ENCODE data around the gene CIB4.

CIB4 gene

GRCh38 chr2:26645762-26646161, 4.6 kb upstream of the CIB4 start:
- peaks cover 2% of the 10 kb centered on the region for H3K27me3 ChIP-seq (replicated peaks; ENCODE audit: control insufficient read depth, insufficient read depth, low read length, poor library complexity, severe bottlenecking)
- no peak overlapping the region for H3K4me3 ChIP-seq (ENCODE audit: insufficient read depth, low read depth, low read length, poor library complexity, severe bottlenecking)
- H3K27ac ChIP-seq (ENCODE audit: insufficient read depth, low read length, poor library complexity, severe bottlenecking), result no peak overlapping the region
- DNase-seq, result no peak
- H3K4me1 ChIP-seq (ENCODE audit: control insufficient read depth, insufficient read depth, low read length, poor library complexity, severe bottlenecking), result no peaks in the 10 kb centered on the region
- H3K36me3 ChIP-seq (ENCODE audit: control insufficient read depth, insufficient read depth, low read length), result no peaks in the 10 kb centered on the region
- no peaks in the 10 kb centered on the region for H3K9me3 ChIP-seq (ENCODE audit: control insufficient read depth, low read length)

GRCh38 chr2:26644188-26644835, 3.1 kb upstream of the CIB4 start:
- Histone ChIP-seq H3K4me1 (ENCODE audit: control insufficient read depth, insufficient read depth, low read length, poor library complexity, severe bottlenecking) (no peaks in the 10 kb centered on the region), H3K9me3 (ENCODE audit: control insufficient read depth, low read length) (no peaks in the 10 kb centered on the region), H3K4me3 (ENCODE audit: insufficient read depth, low read depth, low read length, poor library complexity, severe bottlenecking) (no peak overlapping the region), H3K36me3 (ENCODE audit: control insufficient read depth, insufficient read depth, low read length) (no peaks in the 10 kb centered on the region), H3K27me3 (replicated peaks; ENCODE audit: control insufficient read depth, insufficient read depth, low read length, poor library complexity, severe bottlenecking) (peaks cover 2% of the 10 kb centered on the region), H3K27ac (ENCODE audit: insufficient read depth, low read length, poor library complexity, severe bottlenecking) (no peak overlapping the region)
- no peak for DNase-seq

- Histone ChIP-seq H3K36me3 (ENCODE audit: control insufficient read depth, insufficient read depth, low read length) (no peaks in the 10 kb centered on the region), H3K4me3 (ENCODE audit: insufficient read depth, low read depth, low read length, poor library complexity, severe bottlenecking) (no peak overlapping the region), H3K9me3 (ENCODE audit: control insufficient read depth, low read length) (no peaks in the 10 kb centered on the region), H3K27me3 (replicated peaks; ENCODE audit: control insufficient read depth, insufficient read depth, low read length, poor library complexity, severe bottlenecking) (peaks cover 2% of the 10 kb centered on the region), H3K27ac (ENCODE audit: insufficient read depth, low read length, poor library complexity, severe bottlenecking) (no peak overlapping the region), H3K4me1 (ENCODE audit: control insufficient read depth, insufficient read depth, low read length, poor library complexity, severe bottlenecking) (no peaks in the 10 kb centered on the region)
- DNase-seq, result no peak
These were observed 1.3 kb upstream of the CIB4 start for GRCh38 chr2:26642429-26642828.

GRCh38 chr2:26640331-26640745, 828 bp downstream of the CIB4 start:
- Histone ChIP-seq H3K9me3 (ENCODE audit: control insufficient read depth, low read length) (no peaks in the 10 kb centered on the region), H3K4me3 (ENCODE audit: insufficient read depth, low read depth, low read length, poor library complexity, severe bottlenecking) (no peak overlapping the region), H3K4me1 (ENCODE audit: control insufficient read depth, insufficient read depth, low read length, poor library complexity, severe bottlenecking) (no peaks in the 10 kb centered on the region), H3K27me3 (replicated peaks; ENCODE audit: control insufficient read depth, insufficient read depth, low read length, poor library complexity, severe bottlenecking) (peaks cover 2% of the 10 kb centered on the region), H3K27ac (ENCODE audit: insufficient read depth, low read length, poor library complexity, severe bottlenecking) (no peak overlapping the region), H3K36me3 (ENCODE audit: control insufficient read depth, insufficient read depth, low read length) (no peaks in the 10 kb centered on the region)
- DNase-seq, result no peak

GRCh38 chr2:26639685-26640243, 1.4 kb downstream of the CIB4 start:
- H3K36me3 ChIP-seq (ENCODE audit: control insufficient read depth, insufficient read depth, low read length), result no peaks in the 10 kb centered on the region
- H3K9me3 ChIP-seq (ENCODE audit: control insufficient read depth, low read length), result no peaks in the 10 kb centered on the region
- H3K27me3 ChIP-seq (replicated peaks; ENCODE audit: control insufficient read depth, insufficient read depth, low read length, poor library complexity, severe bottlenecking), result peaks cover 2% of the 10 kb centered on the region
- no peak overlapping the region for H3K4me3 ChIP-seq (ENCODE audit: insufficient read depth, low read depth, low read length, poor library complexity, severe bottlenecking)
- H3K27ac ChIP-seq (ENCODE audit: insufficient read depth, low read length, poor library complexity, severe bottlenecking), result no peak overlapping the region
- H3K4me1 ChIP-seq (ENCODE audit: control insufficient read depth, insufficient read depth, low read length, poor library complexity, severe bottlenecking), result no peaks in the 10 kb centered on the region
- no peak for DNase-seq

GRCh38 chr2:26637811-26638310, 3.3 kb downstream of the CIB4 start:
- DNase-seq, result no peak
- Histone ChIP-seq H3K9me3 (ENCODE audit: control insufficient read depth, low read length) (no peaks in the 10 kb centered on the region), H3K27me3 (replicated peaks; ENCODE audit: control insufficient read depth, insufficient read depth, low read length, poor library complexity, severe bottlenecking) (peaks cover 2% of the 10 kb centered on the region), H3K4me1 (ENCODE audit: control insufficient read depth, insufficient read depth, low read length, poor library complexity, severe bottlenecking) (no peaks in the 10 kb centered on the region), H3K36me3 (ENCODE audit: control insufficient read depth, insufficient read depth, low read length) (no peaks in the 10 kb centered on the region), H3K4me3 (ENCODE audit: insufficient read depth, low read depth, low read length, poor library complexity, severe bottlenecking) (no peak overlapping the region), H3K27ac (ENCODE audit: insufficient read depth, low read length, poor library complexity, severe bottlenecking) (no peak overlapping the region)

- H3K36me3 ChIP-seq (ENCODE audit: control insufficient read depth, insufficient read depth, low read length), result no peaks in the 10 kb centered on the region
- H3K27ac ChIP-seq (ENCODE audit: insufficient read depth, low read length, poor library complexity, severe bottlenecking), result no peak overlapping the region
These were observed 4.2 kb downstream of the CIB4 start for GRCh38 chr2:26636935-26637334.

GRCh38 chr2:26635401-26635800, 5.8 kb downstream of the CIB4 start:
- no peaks in the 10 kb centered on the region for H3K9me3 ChIP-seq (ENCODE audit: control insufficient read depth, low read length)
- no peaks in the 10 kb centered on the region for H3K4me1 ChIP-seq (ENCODE audit: control insufficient read depth, insufficient read depth, low read length, poor library complexity, severe bottlenecking)
- H3K27me3 ChIP-seq (replicated peaks; ENCODE audit: control insufficient read depth, insufficient read depth, low read length, poor library complexity, severe bottlenecking), result no peaks in the 10 kb centered on the region
- H3K27ac ChIP-seq (ENCODE audit: insufficient read depth, low read length, poor library complexity, severe bottlenecking), result no peak overlapping the region
- no peaks in the 10 kb centered on the region for H3K36me3 ChIP-seq (ENCODE audit: control insufficient read depth, insufficient read depth, low read length)
- no peak overlapping the region for H3K4me3 ChIP-seq (ENCODE audit: insufficient read depth, low read depth, low read length, poor library complexity, severe bottlenecking)
- DNase-seq, result no peak

More at GRCh38 chr2:26636935-26637334, 4.2 kb downstream of the CIB4 start:
- peaks cover 2% of the 10 kb centered on the region for H3K27me3 ChIP-seq (replicated peaks; ENCODE audit: control insufficient read depth, insufficient read depth, low read length, poor library complexity, severe bottlenecking)
- H3K4me1 ChIP-seq (ENCODE audit: control insufficient read depth, insufficient read depth, low read length, poor library complexity, severe bottlenecking), result no peaks in the 10 kb centered on the region
- DNase-seq, result no peak
- no peaks in the 10 kb centered on the region for H3K9me3 ChIP-seq (ENCODE audit: control insufficient read depth, low read length)
- no peak overlapping the region for H3K4me3 ChIP-seq (ENCODE audit: insufficient read depth, low read depth, low read length, poor library complexity, severe bottlenecking)

- H3K4me1 ChIP-seq (ENCODE audit: control insufficient read depth, insufficient read depth, low read length, poor library complexity, severe bottlenecking), result no peaks in the 10 kb centered on the region
- no peak for DNase-seq
- no peaks in the 10 kb centered on the region for H3K36me3 ChIP-seq (ENCODE audit: control insufficient read depth, insufficient read depth, low read length)
- H3K27me3 ChIP-seq (replicated peaks; ENCODE audit: control insufficient read depth, insufficient read depth, low read length, poor library complexity, severe bottlenecking), result no peaks in the 10 kb centered on the region
- H3K27ac ChIP-seq (ENCODE audit: insufficient read depth, low read length, poor library complexity, severe bottlenecking), result no peak overlapping the region
- no peak overlapping the region for H3K4me3 ChIP-seq (ENCODE audit: insufficient read depth, low read depth, low read length, poor library complexity, severe bottlenecking)
- H3K9me3 ChIP-seq (ENCODE audit: control insufficient read depth, low read length), result no peaks in the 10 kb centered on the region
These were observed 6.4 kb downstream of the CIB4 start for GRCh38 chr2:26634636-26635230.

- no peaks in the 10 kb centered on the region for H3K4me1 ChIP-seq (ENCODE audit: control insufficient read depth, insufficient read depth, low read length, poor library complexity, severe bottlenecking)
- no peak overlapping the region for H3K27ac ChIP-seq (ENCODE audit: insufficient read depth, low read length, poor library complexity, severe bottlenecking)
- no peaks in the 10 kb centered on the region for H3K36me3 ChIP-seq (ENCODE audit: control insufficient read depth, insufficient read depth, low read length)
- no peaks in the 10 kb centered on the region for H3K27me3 ChIP-seq (replicated peaks; ENCODE audit: control insufficient read depth, insufficient read depth, low read length, poor library complexity, severe bottlenecking)
- no peaks in the 10 kb centered on the region for H3K9me3 ChIP-seq (ENCODE audit: control insufficient read depth, low read length)
- no peak for DNase-seq
- no peak overlapping the region for H3K4me3 ChIP-seq (ENCODE audit: insufficient read depth, low read depth, low read length, poor library complexity, severe bottlenecking)
These were observed 7.1 kb downstream of the CIB4 start for GRCh38 chr2:26633993-26634595.
